ENCODE data around the gene SREBF2.

The SREBF2 gene

DNA sequence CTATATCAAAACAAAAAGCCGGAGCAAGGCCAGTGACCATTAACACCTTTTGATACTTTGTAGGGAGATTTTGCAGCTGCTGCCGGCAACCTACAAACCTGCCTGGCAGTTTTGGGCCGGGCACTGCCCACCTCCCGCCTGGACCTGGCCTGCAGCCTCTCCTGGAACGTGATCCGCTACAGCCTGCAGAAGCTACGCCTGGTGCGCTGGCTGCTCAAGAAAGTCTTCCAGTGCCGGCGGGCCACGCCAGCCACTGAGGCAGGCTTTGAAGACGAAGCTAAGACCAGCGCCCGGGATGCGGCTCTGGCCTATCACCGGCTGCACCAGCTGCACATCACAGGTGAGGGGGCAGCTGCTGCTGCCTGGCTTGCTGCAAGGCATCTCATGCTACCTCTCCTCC is 47.7 kb downstream of the SREBF2 start:
- DNase-seq = no peak

DNA sequence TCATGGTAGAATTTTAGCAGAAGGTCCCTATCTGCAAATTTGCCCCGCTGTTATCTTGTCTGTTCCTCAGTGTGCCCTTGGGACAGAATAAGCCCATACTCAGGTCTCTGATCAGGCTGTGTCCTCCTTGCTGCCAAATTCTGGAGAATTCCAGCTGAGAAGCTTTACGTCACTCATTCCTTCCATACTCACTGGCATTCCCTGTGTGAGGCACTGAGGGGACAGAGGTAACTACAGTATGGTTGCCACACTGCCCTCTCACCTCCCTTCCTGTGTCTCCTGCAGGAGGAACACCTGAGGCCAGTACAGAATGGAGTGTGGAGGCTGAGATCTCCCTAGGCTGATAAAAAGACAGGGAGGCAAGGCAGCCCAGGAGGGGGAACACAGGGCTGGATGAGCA is 50.5 kb downstream of the SREBF2 start:
- no peak for DNase-seq

DNA sequence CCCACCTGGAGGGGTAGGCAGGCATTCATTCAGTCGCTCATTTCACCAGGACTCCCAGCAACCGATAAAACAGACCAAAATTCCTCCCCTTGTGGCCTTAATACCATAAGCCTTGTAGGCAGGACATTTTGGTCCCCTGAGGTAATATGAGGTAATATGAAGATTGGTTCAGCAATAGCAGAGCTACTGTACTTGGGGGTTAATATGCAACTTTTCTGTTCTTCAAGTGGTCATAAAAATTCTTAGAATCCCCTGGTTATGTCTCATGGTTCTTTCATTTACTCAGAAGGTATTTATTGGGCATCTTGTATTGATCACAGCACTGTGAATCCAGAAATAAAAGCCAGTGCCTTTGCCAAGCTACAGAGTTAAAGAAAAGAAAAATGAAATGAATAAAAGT is 52.2 kb downstream of the SREBF2 start:
- no peak for DNase-seq

DNA sequence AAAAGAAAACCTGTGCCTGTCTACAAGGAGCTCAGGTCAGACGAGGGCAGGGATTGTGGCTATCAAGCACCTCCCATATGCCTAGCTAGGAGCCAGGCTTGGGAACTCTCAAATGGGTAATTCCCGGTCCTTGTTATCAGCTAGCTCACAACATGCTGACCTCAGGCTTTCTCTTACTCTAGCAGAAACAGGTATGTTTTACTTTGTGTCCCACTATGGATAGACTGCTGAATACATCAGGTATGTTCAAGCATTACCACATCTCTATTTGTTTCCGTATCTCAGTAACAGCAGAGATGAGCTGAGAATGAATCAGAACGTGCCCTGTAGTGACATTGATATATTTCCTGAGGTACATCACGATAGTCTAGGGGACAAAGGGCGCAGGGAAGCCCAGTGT is 52.6 kb downstream of the SREBF2 start:
- DNase-seq = no peak

DNA sequence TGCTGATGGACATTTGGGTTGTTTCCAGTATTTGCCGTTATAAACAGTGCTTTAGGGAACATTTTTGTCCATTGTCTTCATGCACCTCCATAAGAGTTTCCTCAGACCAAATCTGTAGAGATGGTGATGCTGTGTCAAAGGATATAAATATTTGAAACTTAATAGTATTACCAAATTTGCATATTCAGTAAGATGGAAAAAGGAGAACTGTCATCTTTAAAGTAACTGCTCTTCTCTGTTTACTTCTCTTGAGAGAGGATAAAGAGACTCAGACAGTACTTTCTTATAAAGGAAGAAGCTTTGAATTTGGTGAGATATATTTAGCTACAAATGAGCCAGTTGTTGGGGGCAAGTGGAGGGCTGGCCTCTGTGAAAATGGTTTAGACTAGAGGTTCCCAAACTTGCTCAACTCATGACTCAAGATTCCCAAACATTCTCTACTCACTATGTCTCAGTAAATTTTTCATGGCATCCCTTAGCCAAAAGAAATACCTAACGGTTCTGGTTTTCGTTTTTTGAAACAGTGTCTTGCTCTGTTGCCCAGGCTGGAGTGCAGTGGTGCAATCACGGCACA is 55.8 kb downstream of the SREBF2 start:
- DNase-seq = no peak

DNA sequence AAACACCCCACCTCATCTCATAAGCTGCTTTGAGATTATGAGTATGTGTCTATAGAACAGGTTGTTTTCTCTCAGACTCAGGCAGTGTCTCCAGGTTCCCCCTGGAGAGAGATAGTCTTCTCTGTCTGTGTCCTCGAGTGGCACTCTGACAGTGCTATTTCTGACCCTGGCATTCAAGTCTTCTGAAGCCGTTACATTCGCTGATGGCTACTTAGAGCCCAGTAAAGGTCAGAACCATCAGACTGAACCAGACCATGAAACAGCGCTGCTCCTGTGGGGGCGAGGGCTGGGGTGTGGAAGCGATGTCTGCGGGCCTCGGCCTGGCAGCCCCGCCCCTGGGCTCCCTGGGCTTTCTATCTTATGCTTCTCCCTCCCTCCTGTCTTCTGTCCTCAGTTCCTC is 58.5 kb downstream of the SREBF2 start:
- DNase-seq = no peak

DNA sequence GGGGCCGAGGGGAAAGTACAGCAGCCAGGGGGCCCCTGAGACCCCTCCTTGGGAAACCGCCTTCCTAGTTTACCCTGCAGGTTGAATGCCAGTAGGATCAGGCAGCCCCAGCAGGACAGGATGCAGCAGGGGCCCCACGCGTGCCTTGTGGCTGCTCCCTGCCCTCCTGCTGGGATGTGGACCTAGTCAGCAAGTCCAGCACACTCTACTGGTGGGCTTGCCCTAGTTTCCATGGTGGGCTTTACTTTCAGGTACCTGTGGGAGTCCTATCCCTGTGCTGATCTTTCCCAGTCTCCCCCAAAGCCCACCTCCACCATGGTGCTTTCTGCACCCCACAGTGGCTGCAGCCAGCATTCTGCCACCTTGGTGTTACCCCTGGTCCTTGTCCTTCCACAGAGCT is 59.8 kb downstream of the SREBF2 start:
- DNase-seq = no peak

DNA sequence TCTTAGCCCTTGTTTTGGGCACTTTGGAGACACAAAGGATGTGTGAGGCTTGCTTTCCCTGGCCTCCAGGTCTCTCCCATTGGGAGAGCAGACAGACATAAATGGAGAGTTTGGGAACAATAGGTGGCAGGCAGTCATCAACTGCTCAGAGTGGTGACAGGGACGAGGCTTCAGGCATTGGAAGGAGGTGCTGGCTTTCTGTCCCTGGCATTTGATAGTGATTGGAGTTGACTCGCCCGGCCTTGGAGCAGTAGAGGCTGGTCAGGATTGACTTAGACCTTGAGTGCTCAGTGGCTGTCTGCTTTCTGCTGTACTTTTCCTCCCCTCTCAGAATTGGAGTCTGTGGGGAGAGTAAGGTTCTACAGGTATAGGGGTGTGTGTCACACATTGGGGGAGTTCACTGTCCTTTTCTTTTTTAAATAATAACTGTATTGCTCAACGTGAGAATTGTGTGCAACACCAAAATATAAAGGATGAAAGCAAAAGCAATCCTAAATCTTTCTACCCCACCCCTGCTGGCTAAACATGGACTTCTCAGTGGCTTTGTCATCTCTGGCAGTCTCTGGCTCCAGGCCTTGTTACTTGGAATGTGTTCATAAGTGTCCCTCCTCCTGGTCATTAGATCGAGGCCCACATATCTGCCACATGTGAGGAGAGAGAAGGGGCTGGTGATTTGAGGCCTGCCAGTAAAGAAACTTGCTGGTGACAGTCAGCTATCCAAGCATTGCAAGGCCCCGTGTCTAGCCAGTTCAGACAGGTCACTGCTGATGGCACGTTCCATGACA is 60.9 kb downstream of the SREBF2 start:
- no peak for DNase-seq

DNA sequence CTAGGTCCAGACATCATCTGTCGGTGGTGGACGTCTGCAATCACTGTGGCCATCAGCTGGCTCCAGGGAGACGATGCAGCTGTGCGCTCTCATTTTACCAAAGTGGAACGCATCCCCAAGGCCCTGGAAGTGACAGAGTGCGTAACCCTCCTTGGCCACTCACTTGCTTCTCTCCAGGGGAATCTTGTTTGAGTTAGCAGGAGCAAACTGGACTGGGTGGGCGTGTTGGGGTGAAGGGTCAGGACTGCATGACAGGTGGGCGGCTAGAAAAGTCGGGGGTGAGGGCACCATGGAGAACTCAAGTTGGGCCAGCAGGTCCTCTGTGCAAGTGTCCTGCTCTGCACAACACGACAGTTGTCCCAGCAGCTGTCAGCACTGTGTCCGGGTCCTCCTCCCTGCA is 65.7 kb downstream of the SREBF2 start:
- no peak for DNase-seq

DNA sequence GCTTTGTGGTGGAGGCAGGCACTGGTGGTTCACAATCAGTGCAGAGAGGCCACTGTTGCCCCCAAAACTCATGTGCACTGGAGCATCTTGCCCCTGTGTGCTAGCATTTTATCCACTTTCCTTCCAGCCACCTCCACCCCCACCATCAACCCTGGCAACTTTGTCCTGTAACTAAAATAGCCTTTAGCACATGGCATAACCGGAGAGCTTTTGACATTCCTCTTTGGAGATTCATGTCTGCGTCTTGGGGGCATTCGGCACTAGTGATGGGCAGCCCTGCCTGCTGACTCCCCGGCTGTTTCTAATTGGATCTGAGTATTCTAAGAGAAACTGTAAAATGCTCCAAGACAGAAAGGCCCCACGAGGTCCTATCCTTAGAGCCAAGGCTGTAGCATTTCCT is 66.2 kb downstream of the SREBF2 start:
- DNase-seq = no peak

DNA sequence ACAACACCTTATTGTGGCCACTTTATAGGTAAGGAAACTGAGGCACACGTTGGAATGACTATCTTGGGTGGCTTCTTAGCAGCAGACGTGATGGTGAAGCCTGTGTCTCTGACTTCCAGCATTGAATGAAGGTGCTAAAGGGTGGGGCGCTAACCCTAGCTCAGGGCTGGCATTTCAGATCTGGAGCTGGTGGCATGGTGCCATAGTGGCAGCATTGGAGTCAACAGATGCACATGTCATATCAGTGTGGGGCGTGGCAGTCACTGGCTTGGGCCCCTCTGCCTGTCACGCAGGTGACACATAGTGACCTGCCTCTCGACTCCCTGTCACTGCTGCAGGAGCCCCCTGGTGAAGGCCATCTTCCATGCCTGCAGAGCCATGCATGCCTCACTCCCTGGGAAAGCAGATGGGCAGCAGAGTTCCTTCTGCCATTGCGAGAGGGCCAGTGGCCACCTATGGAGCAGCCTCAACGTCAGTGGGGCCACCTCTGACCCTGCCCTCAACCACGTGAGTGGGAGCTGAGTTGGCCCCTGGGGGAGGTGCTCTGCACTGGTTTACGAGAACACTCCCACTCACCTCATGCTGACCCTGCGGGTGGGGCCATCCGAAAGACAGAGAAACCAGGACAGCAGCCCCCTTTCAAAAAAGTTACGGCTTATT is 67.2 kb downstream of the SREBF2 start:
- DNase-seq = no peak

DNA sequence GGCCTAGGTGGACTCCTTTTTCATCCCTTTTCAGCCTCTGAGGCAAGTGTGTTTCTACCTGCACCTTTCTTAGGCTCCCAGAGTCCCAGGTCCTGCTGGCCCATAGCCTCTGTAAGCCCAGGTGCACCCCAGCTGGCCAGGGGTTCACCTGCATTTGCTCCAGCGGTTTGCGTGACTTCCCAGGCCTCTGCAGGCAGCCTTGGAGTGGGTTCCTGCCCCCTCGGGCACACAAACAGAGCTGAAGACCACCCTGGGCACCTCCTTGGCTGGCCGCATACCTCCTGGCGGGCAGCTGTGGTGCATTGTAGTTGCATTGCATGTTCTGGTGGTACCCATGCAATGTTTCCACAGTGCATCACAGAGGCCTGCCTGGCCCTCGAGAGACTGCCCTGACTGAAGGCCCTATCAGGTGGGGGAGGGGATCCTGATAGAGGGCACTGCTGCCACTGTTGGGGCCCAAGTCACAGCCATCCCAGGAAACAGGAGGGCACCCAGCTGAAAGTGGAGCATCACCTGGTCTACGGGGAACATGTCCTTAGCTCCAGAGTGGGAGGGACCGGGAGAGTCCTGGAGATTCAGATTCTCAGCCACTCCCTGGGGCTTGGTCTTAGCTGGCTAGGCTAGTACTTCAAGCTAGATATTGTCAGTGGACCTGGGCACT is 67.9 kb downstream of the SREBF2 start:
- DNase-seq = no peak

DNA sequence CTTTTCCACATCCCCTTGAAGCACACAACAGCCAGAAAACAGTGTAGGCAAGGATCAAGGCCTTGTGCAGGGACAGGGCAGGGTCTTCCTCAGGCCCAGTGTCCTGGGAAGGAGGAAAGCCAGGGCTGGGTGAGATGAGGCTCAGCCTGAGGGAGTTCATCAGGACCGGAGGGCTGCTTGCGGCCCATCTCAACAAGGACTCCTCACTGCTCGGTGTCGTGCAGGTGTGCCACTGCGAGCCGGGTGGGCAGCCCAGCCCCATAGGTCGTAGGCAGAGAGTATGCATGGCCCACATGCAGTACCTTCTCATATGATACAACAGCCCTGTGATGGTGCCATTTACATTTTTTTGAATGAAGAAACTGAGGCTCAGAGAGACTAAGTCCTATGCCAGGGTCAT is 69.1 kb downstream of the SREBF2 start:
- DNase-seq = no peak

DNA sequence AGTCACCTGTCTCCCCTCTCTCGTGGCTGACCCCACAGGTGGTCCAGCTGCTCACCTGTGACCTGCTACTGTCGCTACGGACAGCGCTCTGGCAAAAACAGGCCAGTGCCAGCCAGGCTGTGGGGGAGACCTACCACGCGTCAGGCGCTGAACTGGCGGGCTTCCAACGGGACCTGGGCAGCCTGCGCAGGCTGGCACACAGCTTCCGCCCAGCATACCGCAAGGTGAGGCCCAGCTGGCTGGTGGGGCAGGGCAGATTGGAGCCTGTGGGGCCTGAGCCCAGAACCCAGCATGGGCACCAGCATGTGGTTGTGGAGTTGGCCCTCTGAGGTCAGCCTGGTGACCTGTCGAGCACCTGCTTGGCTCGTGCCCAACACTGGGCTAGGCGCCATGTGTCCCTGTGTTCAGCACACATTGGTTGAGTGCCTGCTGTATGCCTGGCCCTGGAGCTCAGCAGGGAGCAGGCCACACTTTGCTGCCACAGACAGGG is 70.1 kb downstream of the SREBF2 start:
- no peak for DNase-seq

DNA sequence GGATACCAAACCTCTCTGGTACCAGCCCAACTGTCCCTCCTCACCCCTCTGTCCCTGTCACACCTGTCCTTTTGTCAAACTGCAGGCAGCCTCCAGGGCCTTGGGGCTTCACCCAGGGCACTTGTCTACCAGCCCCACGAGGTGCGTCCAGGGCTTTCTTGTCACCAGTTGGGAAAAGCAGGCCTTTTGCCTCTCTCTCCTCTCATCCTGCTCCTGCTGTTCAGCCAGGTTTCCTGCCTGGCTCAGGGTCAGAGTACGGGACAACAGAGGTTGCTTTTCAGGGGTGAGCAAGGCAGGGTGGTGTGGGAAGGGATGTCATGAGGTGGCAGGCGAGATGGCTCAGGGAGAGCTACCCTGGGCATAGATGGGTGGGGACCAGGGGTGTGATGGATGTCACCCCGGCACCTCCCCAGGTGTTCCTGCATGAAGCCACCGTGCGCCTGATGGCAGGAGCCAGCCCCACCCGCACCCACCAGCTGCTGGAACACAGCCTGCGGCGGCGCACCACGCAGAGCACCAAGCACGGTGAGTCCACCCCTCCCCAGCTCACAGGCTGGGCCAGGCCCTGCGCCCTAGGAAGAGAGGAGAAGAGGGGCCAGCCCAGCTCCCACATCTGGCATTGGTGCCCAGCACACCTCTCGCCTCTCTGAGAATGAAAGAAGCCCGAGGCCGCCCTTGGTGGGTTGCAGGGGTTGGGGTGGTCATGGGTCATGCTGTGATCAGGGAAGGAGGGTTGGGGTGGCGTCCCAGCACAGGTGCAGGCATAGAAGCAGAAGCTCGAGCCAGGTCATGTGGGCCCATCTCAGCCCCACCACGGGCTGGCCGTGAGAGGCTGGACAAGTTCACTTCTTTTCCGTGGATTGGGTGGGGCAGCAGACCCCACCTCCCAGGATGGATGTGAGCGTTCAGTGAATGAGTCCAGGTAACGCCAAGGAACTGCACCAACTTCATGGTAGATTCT is 71.8 kb downstream of the SREBF2 start:
- no peak for DNase-seq

DNA sequence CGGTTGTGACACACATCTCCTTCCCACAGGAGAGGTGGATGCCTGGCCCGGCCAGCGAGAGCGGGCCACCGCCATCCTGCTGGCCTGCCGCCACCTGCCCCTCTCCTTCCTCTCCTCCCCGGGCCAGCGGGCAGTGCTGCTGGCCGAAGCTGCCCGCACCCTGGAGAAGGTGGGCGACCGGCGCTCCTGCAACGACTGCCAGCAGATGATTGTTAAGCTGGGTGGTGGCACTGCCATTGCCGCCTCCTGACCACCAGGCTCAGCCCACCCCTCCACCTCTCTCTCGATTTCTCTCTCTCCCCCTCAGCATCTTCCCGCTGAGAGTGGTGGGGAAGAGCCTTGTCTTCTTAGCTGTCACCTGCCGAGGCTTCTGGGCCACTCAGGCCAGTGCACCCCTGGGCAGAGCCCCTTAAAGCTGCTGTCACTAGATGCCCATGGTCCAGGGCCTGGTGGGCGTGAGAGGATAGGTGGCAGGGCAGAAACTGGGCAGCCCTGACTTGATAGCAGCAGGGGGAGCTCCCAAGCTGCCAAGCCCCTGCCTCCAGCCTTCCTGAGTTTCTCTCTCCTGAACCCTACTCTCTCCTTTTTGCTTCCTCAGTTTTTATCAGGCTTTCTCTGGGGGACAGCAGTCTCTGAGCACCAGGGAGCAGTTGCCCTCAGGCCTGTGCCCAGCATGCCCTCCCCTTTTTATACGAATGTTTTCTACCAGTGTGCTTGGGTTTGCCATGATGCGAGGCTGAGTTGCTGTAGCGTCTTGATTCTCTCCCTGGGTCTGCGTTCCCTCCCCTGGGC is 72.7 kb downstream of the SREBF2 start:
- DNase-seq = no peak

DNA sequence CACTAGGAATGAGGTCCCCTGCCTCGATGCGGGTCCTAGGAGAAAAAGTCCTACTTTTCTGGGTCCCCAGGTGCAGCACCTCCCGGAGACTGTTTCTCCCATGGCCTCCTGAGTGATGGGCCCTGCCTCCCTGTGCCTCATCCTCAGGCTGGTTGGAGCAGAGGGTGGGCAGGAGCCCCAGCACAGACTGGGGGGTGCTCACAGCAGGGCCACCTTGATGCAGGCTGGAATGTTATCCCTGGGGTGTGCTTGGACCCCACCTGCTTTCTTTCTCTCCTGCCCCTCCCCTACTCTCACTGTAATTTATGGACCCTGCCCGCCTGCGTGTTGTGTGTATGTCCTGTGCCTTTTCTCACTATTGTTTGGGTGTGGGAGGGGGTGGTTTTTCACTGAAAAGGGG is 73.9 kb downstream of the SREBF2 start:
- no peak for DNase-seq

DNA sequence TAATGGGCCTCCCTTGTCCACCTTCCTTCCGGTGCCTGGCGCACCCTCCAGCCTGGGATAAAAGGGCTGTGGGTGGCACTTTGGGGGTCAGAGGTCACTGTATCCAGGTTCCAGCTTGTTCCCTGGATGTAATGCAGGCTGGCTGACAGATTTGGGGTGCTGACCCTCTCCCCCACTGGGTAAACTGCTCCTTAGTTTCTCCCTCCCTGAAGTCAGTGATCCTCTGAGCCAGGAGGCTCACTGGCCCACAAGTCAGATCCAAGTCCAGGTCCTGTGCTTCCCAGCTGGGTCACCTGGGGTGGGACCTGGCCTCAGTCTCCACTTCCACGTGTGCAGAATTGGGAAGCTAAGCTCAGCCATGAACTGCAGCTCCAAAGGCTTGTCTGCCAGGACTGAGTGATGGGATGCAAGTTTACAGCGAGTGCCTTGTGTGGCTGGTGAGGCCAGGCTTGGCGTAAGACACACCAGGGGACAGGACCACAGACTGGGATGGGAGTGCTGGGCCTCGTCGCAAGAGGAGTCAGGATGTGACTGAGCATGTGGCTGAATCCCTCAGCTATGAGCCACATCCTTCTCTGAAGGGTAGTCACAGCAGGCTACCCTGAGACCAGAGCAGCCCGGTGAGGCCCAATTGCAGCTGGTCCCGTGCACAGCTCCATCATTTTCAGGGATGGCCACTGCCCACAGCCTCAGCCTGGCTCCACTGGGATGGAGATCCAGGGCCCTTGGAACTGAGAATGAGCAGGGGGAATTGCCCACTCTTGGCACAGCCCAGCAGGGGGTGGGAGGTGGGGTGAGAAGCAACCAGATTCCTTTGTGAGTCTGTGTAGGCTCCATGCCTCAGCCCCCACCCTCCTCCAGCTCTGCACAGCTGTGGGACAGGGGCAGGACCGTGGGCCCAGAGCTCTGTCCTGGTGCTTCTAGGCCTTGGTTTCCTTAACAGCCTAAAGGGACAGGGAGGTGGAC is 74.8 kb downstream of the SREBF2 start:
- no peak for DNase-seq

DNA sequence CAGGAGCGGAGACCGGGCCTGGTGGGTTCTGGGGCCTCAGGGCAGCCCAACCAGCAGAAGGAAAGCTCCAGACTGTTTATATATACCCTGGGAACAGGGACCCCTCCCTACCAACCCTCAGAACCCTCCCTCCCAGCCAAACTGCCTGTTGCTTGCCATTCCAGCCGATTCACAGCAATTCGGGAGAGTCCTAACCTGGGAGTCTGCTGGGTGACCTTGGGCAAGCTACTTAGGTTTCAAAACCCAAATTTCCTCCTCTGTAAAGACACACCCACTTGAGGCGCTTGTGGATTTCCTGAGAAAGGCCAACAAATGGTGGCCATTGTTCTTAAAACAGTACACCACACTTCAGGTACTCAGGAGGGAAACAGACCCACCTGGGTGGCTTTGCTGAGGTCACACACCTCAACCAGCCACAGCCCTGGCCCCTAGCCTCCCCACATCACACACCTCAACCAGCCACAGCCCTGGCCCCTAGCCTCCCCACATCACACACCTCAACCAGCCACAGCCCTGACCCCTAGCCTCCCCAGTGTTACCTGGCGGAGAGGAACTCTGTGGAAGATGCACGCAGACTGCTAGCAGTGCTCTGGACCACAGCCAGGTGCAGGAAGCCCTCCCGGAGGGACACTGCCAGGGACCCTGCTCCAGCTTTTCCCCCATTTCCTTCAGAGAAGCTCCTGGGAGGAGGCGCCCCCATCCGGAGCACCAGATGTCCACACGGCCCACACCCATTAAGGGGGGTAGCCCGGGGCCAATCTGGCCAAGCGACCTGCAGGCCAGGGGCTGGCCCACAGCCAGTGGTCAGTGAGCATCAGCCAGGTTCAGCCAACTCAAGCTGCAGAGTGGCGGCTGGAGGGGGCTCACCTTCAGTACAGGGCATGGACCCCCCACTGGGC is 75.8 kb downstream of the SREBF2 start:
- no peak for DNase-seq

Measured in activated gamma-delta T cell (primary cell).